ENCODE results near the gene UNC13A. TPM values are rescaled to one million over a fixed set of nuclear protein-coding genes. Genes with fewer than 3 reads are reported as not detected.
A peak's percentile ranks its signal among the peaks of the same experiment; 100 is the strongest.
"Not testable (repeated sequence)": the region's sequence is repeated elsewhere in the genome, so short reads cannot be mapped to it uniquely, and the experiment has no call there.

The UNC13A gene
- total RNA-seq, 4 donors from 2014 or later, result 0.09 to 0.24 (median 0.14) TPM

DNA sequence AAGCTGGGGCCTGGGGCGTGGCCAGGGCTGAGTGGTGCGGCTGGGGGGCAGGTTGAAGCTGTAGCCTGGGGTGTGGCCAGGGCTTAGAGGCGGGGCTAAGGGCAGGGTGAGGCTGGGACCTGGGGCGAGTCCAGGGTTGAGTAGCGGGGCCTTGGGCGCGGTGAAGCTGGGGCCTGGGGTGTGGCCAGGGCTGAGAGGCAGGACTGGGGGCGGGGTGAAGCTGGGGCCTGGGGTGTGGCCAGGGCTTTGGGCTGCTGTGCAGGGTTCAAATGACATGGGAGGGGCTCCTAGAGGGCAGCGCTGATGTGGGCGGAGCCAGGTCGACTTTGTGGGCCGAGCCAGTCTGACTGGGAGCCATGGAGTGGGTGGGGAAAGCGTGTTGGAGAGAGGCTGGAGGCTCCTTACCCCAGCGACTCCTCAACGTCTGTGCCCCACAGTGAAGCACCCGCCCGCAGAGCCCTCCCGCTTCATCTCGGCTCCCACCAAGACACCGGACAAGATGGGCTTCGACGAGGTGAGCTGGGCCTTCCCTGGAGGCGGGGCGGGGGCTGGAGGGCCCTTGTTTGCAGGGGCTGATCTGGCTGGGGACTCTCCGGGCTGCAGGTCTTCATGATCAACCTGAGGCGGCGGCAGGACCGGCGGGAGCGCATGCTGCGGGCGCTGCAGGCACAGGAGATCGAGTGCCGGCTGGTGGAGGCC, 111.2 kb downstream of the UNC13A start:
- ATAC-seq (ENCODE audit: low FRiP score), result peak; percentile 72
- no peak for DNase-seq (ENCODE audit: low spot score)
- TF ChIP-seq, protein P1, sequence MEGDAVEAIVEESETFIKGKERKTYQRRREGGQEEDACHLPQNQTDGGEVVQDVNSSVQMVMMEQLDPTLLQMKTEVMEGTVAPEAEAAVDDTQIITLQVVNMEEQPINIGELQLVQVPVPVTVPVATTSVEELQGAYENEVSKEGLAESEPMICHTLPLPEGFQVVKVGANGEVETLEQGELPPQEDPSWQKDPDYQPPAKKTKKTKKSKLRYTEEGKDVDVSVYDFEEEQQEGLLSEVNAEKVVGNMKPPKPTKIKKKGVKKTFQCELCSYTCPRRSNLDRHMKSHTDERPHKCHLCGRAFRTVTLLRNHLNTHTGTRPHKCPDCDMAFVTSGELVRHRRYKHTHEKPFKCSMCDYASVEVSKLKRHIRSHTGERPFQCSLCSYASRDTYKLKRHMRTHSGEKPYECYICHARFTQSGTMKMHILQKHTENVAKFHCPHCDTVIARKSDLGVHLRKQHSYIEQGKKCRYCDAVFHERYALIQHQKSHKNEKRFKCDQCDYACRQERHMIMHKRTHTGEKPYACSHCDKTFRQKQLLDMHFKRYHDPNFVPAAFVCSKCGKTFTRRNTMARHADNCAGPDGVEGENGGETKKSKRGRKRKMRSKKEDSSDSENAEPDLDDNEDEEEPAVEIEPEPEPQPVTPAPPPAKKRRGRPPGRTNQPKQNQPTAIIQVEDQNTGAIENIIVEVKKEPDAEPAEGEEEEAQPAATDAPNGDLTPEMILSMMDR (IDR thresholded peaks at IDR 0.05), result no peak

DNA sequence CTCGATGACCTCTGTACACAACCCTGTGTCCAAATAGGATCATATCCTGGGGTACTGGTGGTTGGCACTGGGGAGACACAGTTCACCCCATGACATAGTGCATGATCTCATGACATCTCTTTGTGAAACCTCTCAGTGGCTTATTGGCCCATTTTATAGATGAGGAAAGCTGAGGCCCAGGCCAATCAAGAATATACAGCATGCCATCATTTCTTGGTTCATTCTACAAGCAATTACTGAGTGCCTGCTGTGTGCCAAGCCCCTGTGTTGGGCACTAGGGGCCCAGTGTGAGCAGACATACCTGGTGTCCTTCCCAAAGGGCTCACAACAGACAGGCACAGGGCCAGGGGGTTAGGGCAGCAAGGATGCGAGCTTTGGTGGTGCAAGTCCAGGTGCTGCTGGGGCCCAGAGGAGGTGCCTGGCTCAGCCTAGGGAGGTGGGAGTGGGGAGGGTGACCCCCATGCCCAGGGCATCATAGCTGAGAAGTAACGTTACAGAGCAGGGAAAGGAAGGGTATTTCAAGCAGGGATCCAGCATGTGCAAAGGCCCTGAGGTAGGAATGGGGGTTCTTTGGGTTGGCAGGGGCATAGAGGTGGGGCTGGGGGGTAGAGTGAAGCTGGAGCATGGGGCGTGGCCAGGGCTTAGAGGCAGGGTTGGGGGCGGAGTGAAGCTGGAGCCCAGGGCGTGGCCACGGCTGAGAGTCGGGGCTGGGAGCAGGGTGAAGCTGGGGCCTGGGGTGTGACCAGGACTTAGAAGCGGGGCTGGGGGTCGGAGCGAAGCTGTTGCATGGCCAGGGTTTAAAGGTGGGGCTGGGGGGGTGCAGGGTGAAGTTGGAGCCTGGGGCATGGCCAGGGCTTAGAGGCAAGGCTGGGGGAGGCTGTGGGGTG, 112.0 kb downstream of the UNC13A start:
- ATAC-seq (ENCODE audit: low FRiP score) (peak; percentile 6), DNase-seq (ENCODE audit: low spot score) (no peak)
- TF ChIP-seq, protein P1 (IDR thresholded peaks at IDR 0.05), result no peak

DNA sequence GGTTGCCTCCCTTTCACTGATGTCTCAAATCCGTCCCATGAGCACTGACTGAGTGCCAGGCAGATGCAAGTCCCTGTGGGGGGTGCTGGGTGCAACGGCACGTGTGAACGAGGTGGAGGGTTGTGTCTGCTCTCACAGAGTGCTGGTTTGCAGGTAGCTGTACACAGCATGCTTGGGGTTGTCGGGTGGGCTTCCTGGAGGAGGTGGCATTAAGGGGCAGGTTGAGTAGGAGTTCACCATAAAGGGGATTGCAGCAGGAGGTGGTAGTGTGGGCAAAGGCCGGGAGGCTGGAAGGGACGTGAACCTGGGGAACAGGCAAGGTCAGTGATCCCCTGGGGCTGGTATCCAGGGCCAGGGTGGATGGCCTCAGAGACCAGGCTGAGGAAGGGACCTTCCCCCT, 115.5 kb downstream of the UNC13A start:
- DNase-seq (ENCODE audit: low spot score) (no peak), ATAC-seq (ENCODE audit: low FRiP score) (no peak)
- TF ChIP-seq, protein P1 (IDR thresholded peaks at IDR 0.05), result no peak

DNA sequence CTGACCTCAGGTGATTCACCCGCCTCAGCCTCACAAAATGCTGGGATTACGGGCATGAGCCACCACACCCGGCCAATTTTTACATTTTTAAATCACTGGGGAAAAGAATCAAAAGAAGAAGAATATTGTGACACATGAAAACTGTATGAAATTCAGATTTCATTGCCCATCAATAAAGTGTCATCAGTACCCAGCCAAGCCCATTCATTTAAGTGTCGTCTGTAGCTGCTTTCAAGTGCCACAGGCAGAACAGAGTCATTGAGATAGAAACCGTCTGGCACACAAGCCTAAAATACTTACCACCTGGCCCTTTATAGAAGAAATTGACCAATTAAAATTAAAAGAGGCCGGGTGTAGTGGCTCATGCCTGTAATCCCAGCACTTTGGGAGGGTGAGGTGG, 117.4 kb downstream of the UNC13A start:
- TF ChIP-seq, protein P1 (IDR thresholded peaks at IDR 0.05), result no peak
- ATAC-seq (ENCODE audit: low FRiP score), result no peak
- no peak for DNase-seq (ENCODE audit: low spot score)

DNA sequence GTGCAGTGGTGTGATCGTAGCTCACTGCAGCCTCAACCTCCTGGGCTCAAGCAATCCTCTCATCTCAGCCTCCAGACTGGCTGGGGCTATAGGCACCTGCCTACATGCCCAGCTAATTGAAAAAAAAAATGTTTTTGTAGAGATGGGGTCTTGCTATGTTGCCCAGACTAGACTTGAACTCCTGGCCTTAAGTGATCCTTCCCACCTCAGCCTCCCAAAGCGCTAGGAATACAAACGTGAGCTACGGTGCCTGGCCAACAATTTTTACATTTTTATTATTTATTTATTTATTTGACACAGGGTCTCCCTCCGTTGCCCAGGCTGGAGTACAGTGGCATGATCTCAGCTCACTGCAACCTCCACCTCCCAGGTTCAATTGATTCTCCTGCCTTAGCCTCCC, 117.9 kb downstream of the UNC13A start:
- not testable (repeated sequence) for DNase-seq (ENCODE audit: low spot score); ATAC-seq (ENCODE audit: low FRiP score)

DNA sequence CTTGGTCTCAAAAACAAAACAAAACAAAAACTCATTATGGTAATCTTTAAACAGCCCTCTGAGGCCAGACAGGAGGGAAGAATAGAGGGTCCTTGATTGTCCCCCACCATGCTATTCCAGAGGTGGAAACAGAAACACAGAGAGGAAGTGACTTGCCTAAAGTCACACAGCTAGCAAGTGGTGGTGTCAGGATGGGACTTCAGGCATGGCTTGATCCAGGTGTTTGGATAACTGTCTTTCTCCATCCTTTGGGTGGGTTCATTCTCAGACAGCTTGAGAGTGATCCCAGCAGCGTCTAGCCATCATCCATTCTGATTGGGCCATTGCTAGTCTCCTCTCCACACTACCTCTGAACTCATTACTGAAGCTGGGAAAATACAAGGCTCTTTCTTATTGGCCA, 120.2 kb downstream of the UNC13A start:
- TF ChIP-seq, protein P1 (IDR thresholded peaks at IDR 0.05), result no peak
- DNase-seq (ENCODE audit: low spot score) (no peak), ATAC-seq (ENCODE audit: low FRiP score) (no peak)

DNA sequence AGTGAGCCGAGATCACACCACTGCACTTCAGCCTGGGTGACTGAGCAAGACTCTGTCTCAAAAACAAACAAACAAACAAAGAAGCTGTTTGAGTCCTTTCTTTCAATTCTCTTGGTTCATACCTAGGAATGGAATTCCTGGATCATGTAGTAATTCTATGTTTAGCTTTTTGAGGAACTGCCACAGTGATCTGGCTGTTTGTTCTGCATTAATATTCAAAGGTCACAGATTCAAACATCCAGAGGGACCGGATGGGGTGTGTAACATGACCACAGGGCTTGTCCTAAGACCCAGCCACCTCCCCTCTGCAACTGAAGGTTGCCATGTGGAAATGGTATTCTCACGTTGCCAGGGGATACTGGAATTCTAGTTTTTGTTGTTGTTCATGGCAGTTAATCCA, 122.5 kb downstream of the UNC13A start:
- TF ChIP-seq, protein P1 (IDR thresholded peaks at IDR 0.05), result no peak
- ATAC-seq (ENCODE audit: low FRiP score), result no peak
- no peak for DNase-seq (ENCODE audit: low spot score)
